A549 (cell line): ENCODE results near the gene GBE1.

Experiments used
- BHLHE40 ChIP-seq: IDR thresholded peaks from 2 replicates; pipeline ENCODE4 v1.6.1; 2012; ENCODE audit warnings: low read depth, low read length, inconsistent platforms
- TF ChIP-seq, protein P1 (sequence below): IDR thresholded peaks from 2 replicates; pipeline ENCODE4 v1.6.1; 2012

DNA sequence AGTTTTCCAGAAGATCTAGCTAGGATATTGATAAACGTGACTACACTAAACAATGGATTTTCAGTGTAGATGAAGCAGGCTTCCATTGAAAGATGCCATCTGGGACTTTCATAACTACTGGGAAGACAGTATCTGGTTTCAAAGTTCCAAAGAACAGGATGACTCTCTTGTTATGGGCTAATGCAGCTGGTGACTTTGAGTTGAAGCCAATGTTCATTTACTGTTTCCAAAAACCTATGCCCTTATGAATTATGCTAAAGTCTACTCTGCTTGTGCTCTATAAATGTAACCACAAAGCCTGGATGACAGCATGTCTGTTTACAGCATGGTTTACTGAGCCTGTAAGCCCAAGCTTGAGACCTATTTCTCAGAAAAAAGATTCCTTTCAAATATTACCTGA lies 245.4 kb downstream of the GBE1 start:
- no peak for TF ChIP-seq BHLHE40
- TF ChIP-seq, protein P1, sequence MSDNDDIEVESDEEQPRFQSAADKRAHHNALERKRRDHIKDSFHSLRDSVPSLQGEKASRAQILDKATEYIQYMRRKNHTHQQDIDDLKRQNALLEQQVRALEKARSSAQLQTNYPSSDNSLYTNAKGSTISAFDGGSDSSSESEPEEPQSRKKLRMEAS: no peak
